Measurements from ENCODE around the gene PRR5L.

GRCh38 chr11:36346562-36347383 lies 50.7 kb downstream of the PRR5L start:
- TF ChIP-seq CTCF (IDR thresholded peaks at IDR 0.05) (no peak), POLR2AphosphoS5 (IDR thresholded peaks at IDR 0.05) (no peak)

All from sigmoid colon (tissue), 4 donors.